ENCODE data around the gene FANCE. TPM values are rescaled to one million over a fixed set of nuclear protein-coding genes. Genes with fewer than 3 reads are reported as not detected.

Gene FANCE
- total RNA-seq, 1 experiment from 2014 or later = 13.3 TPM

DNA sequence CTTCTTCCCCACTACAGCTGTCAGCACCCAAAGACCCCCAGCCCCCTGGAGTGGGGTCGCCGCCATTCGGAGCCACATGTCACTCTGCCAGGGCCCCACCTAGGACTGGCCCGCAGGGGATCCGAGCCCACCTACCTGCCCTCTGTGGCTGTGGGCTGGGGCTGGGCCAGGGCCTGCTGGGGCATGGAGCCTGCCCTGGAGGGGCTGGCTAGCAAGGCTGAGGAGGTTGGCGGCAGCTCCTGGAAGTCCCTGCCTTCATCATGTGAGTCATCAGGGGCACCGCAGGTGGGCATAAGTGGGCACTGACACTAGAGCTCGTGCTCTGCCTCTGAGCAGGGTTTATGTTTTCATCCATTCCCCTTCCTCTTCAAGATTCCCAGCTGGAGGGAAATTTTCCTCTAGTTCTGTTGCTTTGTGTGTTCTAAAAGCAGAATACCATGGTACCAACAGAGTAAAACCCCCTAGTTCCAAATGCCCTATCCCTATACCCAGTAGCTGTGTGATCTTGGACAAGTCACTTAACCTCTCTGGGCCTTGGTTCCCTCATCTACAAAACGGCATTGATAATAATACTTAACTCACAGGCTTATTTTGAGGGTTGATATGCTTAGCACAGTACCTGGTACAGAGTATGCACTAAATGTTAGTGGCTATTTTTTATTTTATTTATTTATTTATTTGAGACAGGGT is 8.7 kb upstream of the FANCE start:
- DNase-seq (ENCODE audit: unreplicated experiment) = peak; percentile 33
- Mint-ChIP-seq H3K4me3 (ENCODE audit: unreplicated experiment) (no peak overlapping the region), H3K9me3 (ENCODE audit: unreplicated experiment) (no peaks in the 10 kb centered on the region), H3K4me1 (ENCODE audit: insufficient read depth, unreplicated experiment) (no peaks in the 10 kb centered on the region), H3K36me3 (ENCODE audit: insufficient read depth, unreplicated experiment) (no peaks in the 10 kb centered on the region), H3K27me3 (ENCODE audit: insufficient read depth, unreplicated experiment) (no peaks in the 10 kb centered on the region), H3K27ac (ENCODE audit: low read depth, unreplicated experiment) (no peak overlapping the region)
- no TSS peak for BruUV-seq (replicated peaks)
- intact Hi-C loops (cut with micrococcal nuclease) = no loop called here
- TF ChIP-seq, protein P1, sequence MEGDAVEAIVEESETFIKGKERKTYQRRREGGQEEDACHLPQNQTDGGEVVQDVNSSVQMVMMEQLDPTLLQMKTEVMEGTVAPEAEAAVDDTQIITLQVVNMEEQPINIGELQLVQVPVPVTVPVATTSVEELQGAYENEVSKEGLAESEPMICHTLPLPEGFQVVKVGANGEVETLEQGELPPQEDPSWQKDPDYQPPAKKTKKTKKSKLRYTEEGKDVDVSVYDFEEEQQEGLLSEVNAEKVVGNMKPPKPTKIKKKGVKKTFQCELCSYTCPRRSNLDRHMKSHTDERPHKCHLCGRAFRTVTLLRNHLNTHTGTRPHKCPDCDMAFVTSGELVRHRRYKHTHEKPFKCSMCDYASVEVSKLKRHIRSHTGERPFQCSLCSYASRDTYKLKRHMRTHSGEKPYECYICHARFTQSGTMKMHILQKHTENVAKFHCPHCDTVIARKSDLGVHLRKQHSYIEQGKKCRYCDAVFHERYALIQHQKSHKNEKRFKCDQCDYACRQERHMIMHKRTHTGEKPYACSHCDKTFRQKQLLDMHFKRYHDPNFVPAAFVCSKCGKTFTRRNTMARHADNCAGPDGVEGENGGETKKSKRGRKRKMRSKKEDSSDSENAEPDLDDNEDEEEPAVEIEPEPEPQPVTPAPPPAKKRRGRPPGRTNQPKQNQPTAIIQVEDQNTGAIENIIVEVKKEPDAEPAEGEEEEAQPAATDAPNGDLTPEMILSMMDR (IDR thresholded peaks at IDR 0.05; ENCODE audit: unreplicated experiment) = no peak
- ChIA-PET CTCF (interaction anchor here (1.4 to 2.4 kb wide), 2 partner anchors 101 to 147 kb away, joined by 3 to 12 read pairs; partner anchors contain the start of gene PPARD), POLR2A (interaction anchor here (1.2 to 1.5 kb wide), 2 partner anchors 11 to 102 kb away, joined by 3 read pairs; no protein-coding TSS in a partner anchor)

DNA sequence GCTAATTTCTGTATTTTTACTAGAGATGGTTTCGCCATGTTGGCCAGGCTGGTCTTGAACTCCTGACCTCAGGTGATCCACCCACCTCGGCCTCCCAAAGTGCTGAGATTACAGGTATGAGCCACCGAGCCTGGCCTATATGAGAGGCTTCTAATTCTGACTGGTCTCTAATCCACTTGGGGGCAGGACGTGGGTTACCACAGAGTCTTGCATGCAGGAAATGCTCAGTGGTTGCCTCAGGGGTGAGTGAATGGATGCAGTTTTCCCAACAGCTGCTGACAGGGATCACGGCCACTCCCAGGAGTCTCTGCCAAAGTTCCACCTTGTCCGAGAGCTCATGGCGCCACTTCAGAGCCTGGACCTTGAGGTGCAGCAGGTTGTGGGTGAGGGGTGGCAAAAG is 6.4 kb upstream of the FANCE start:
- DNase-seq (ENCODE audit: unreplicated experiment) = peak; percentile 60
- no peaks in the 10 kb centered on the region for H3K4me1 Mint-ChIP-seq (ENCODE audit: insufficient read depth, unreplicated experiment)
- H3K27ac Mint-ChIP-seq (ENCODE audit: low read depth, unreplicated experiment) = no peak overlapping the region
- no peaks in the 10 kb centered on the region for H3K36me3 Mint-ChIP-seq (ENCODE audit: insufficient read depth, unreplicated experiment)
- no TSS peak for BruUV-seq (replicated peaks)
- H3K9me3 Mint-ChIP-seq (ENCODE audit: unreplicated experiment) = no peaks in the 10 kb centered on the region
- CTCF ChIA-PET = interaction anchor here (0.7 to 2.4 kb wide), 2 partner anchors 102 to 104 kb away, joined by 3 to 12 read pairs; partner anchors contain the start of gene PPARD
- H3K27me3 Mint-ChIP-seq (ENCODE audit: insufficient read depth, unreplicated experiment) = no peaks in the 10 kb centered on the region
- POLR2A ChIA-PET = no interaction called here
- H3K4me3 Mint-ChIP-seq (ENCODE audit: unreplicated experiment) = no peak overlapping the region
- TF ChIP-seq, protein P1 (IDR thresholded peaks at IDR 0.05; ENCODE audit: unreplicated experiment) = no peak
- intact Hi-C loops (cut with micrococcal nuclease) = no loop called here

DNA sequence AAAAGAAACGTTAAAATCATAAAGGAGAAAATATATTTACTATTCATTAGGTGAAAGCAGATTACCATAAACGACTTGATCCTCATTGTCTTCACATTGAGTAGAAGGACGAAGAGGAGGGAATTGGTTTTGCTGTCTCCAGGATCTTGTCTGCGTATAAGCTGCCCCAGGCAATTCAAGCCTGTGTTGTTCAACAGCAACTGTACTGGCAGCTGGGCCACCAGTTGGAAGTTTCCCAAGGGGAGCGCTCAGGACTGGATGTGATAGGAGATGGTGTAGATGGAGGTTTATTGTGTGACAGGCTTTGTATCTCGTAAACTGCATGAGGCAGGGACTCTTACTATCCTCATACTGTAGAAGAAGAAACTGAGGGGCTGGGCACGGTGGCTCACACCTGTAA is 3.9 kb upstream of the FANCE start:
- H3K9me3 Mint-ChIP-seq (ENCODE audit: unreplicated experiment) = no peaks in the 10 kb centered on the region
- no peak overlapping the region for H3K4me3 Mint-ChIP-seq (ENCODE audit: unreplicated experiment)
- ChIA-PET POLR2A (interaction anchor here (0.7 to 4.3 kb wide), 3 partner anchors 20 to 106 kb away, joined by 3 to 41 read pairs (median 3); partner anchors contain the start of genes PPARD and RPL10A), CTCF (interaction anchor here (0.6 to 9.4 kb wide), 21 partner anchors 10 to 169 kb away, joined by 3 to 146 read pairs (median 6); partner anchors contain the start of genes DEF6, PPARD and RPL10A)
- no peaks in the 10 kb centered on the region for H3K27me3 Mint-ChIP-seq (ENCODE audit: insufficient read depth, unreplicated experiment)
- no TSS peak for BruUV-seq (replicated peaks)
- no peak for DNase-seq (ENCODE audit: unreplicated experiment)
- no peak overlapping the region for H3K27ac Mint-ChIP-seq (ENCODE audit: low read depth, unreplicated experiment)
- H3K4me1 Mint-ChIP-seq (ENCODE audit: insufficient read depth, unreplicated experiment) = peaks cover 6% of the 10 kb centered on the region
- TF ChIP-seq, protein P1 (IDR thresholded peaks at IDR 0.05; ENCODE audit: unreplicated experiment) = no peak
- no peaks in the 10 kb centered on the region for H3K36me3 Mint-ChIP-seq (ENCODE audit: insufficient read depth, unreplicated experiment)
- intact Hi-C loops (cut with micrococcal nuclease) = no loop called here

DNA sequence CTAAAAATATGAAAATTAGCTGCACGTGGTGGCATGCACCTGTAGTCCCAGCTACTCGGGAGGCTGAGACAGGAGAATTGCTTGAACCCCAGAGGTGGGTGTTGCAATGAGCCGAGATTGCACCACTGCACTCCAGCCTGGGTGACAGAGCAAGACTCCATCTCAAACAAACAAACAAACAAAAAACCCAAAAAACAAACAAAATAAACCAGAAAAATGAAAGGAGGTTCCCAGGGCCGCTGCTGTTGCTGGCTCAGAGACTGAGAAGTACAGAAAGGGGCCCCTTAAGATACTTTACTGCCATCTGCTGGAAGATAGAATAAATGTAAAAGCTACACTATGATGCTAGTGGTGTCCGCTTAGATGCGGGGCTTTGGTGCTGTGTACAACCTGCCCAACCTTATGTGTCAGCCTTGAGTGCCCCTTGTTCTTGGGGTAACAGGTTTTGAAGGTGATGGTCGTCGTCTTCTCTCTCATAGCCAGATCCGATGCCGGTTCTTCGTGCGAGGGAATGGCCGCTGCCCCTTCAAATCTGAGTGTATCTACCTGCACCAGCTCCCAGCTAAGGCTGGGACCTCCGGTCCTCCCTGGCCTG is 2.8 kb upstream of the FANCE start:
- no TSS peak for BruUV-seq (replicated peaks)
- TF ChIP-seq, protein P1 (IDR thresholded peaks at IDR 0.05; ENCODE audit: unreplicated experiment) = peak; percentile 78
- Mint-ChIP-seq H3K9me3 (ENCODE audit: unreplicated experiment) (no peaks in the 10 kb centered on the region), H3K36me3 (ENCODE audit: insufficient read depth, unreplicated experiment) (no peaks in the 10 kb centered on the region), H3K4me3 (ENCODE audit: unreplicated experiment) (no peak overlapping the region), H3K27ac (ENCODE audit: low read depth, unreplicated experiment) (no peak overlapping the region), H3K27me3 (ENCODE audit: insufficient read depth, unreplicated experiment) (no peaks in the 10 kb centered on the region), H3K4me1 (ENCODE audit: insufficient read depth, unreplicated experiment) (peaks cover 14% of the 10 kb centered on the region)
- DNase-seq (ENCODE audit: unreplicated experiment) = peak; percentile 74
- intact Hi-C loops (cut with micrococcal nuclease) = loop anchor here (1.0 kb wide), 3 partner anchors 34 to 152 kb away; partner anchors contain the start of genes DEF6 and PPARD
- ChIA-PET POLR2A (interaction anchor here (1.0 to 4.3 kb wide), 4 partner anchors 19 to 155 kb away, joined by 3 to 41 read pairs (median 7); partner anchors contain the start of genes PPARD and RPL10A), CTCF (interaction anchor here (0.6 to 9.4 kb wide), 26 partner anchors 9 to 220 kb away, joined by 3 to 146 read pairs (median 4); partner anchors contain the start of genes DEF6, PPARD and RPL10A)
